WERI-Rb-1 (cell line): ENCODE data around the gene CYFIP1.

Experiments used
- DNase-seq: peaks from one replicate; pipeline ENCODE4 v3.0.0-alpha.2; 2020
- H3K27ac ChIP-seq: fragments of 250-450 bp; sonication (Bioruptor Pico); 2 replicates; pipeline ENCODE4 v1.5.1; 2020; ENCODE audit warnings: mild to moderate bottlenecking, moderate library complexity
- H3K27me3 ChIP-seq: fragments of 250-450 bp; sonication (Bioruptor Pico); 2 replicates; pipeline ENCODE4 v1.5.1; 2021; ENCODE audit warnings: mild to moderate bottlenecking, low read depth, moderate library complexity; ENCODE audit not compliant: insufficient read depth, severe bottlenecking
- H3K36me3 ChIP-seq: fragments of 250-450 bp; sonication (Bioruptor Pico); 2 replicates; pipeline ENCODE4 v1.5.1; 2020; ENCODE audit warnings: mild to moderate bottlenecking, moderate library complexity
- H3K4me3 ChIP-seq: 2 replicates; pipeline ENCODE4 v1.5.1; 2011; ENCODE audit warnings: low read depth, mild to moderate bottlenecking, control low read depth, low read length
- H3K9me3 ChIP-seq: fragments of 250-450 bp; sonication (Bioruptor Pico); 2 replicates; pipeline ENCODE4 v1.5.1; 2021; ENCODE audit warnings: mild to moderate bottlenecking, moderate library complexity; ENCODE audit not compliant: severe bottlenecking
- CTCF ChIP-seq: IDR thresholded peaks from 2 replicates; pipeline ENCODE4 v1.5.1; 2011; ENCODE audit warnings: low read depth, mild to moderate bottlenecking, control low read depth, inconsistent platforms, low read length

Gene CYFIP1

GRCh38 chr15:22973286-22973685 is 6.9 kb downstream of the CYFIP1 start:
- no peak for DNase-seq
- no peak for TF ChIP-seq CTCF
- Histone ChIP-seq H3K36me3 (no peaks in the 10 kb centered on the region), H3K4me3 (no peak overlapping the region), H3K27ac (no peak overlapping the region), H3K9me3 (peaks cover 6% of the 10 kb centered on the region), H3K27me3 (peaks cover 9% of the 10 kb centered on the region)

GRCh38 chr15:22969489-22969888 is 10.7 kb downstream of the CYFIP1 start:
- no peak overlapping the region for H3K27ac ChIP-seq
- DNase-seq, result no peak
- no peak for TF ChIP-seq CTCF
- no peak overlapping the region for H3K4me3 ChIP-seq
- H3K9me3 ChIP-seq, result peaks cover 6% of the 10 kb centered on the region
- H3K36me3 ChIP-seq, result no peaks in the 10 kb centered on the region
- H3K27me3 ChIP-seq, result no peaks in the 10 kb centered on the region

GRCh38 chr15:22968366-22968765 is 11.8 kb downstream of the CYFIP1 start:
- H3K36me3 ChIP-seq, result no peaks in the 10 kb centered on the region
- TF ChIP-seq CTCF, result no peak
- H3K4me3 ChIP-seq, result no peak overlapping the region
- no peak for DNase-seq
- no peaks in the 10 kb centered on the region for H3K27me3 ChIP-seq
- H3K9me3 ChIP-seq, result peaks cover 6% of the 10 kb centered on the region
- no peak overlapping the region for H3K27ac ChIP-seq

- Histone ChIP-seq H3K36me3 (no peaks in the 10 kb centered on the region), H3K9me3 (peaks cover 6% of the 10 kb centered on the region), H3K4me3 (no peak overlapping the region), H3K27ac (no peak overlapping the region), H3K27me3 (no peaks in the 10 kb centered on the region)
- no peak for TF ChIP-seq CTCF
- DNase-seq, result no peak
These were observed 12.9 kb downstream of the CYFIP1 start for GRCh38 chr15:22967084-22967770.

- Histone ChIP-seq H3K36me3 (no peaks in the 10 kb centered on the region), H3K27me3 (no peaks in the 10 kb centered on the region), H3K9me3 (peaks cover 6% of the 10 kb centered on the region), H3K27ac (no peak overlapping the region), H3K4me3 (no peak overlapping the region)
- no peak for DNase-seq
- no peak for TF ChIP-seq CTCF
These were observed 13.7 kb downstream of the CYFIP1 start for GRCh38 chr15:22966321-22967083.
